ENCODE data around the gene MBD6. TPM values are rescaled to one million over a fixed set of nuclear protein-coding genes. Genes with fewer than 3 reads are reported as not detected.
A peak's percentile ranks its signal among the peaks of the same experiment; 100 is the strongest.

MBD6 gene
- total RNA-seq, 4 donors from 2014 or later: 5.5 to 20.3 (median 12.9) TPM

DNA sequence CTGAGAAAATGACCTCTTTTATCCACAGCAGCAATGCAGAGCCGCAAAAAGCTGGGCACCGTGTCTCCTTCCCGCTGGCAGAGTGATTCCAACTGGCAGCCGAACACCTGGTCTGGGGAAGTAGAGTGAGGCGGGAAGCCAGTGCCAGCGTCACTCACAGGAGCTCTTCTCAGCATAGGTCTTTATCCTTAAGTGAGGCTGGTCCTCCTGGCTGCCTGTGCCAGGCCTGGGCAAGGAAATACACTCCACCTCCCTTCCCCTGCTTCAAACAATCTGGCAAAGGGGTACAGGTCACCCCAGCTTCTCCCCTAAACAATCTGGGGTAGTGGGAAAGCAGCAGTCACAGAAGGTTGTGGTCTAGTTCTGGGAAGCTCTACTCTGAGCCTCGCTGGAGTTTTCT lies 47.8 kb upstream of the MBD6 start:
- Histone ChIP-seq H3K4me3 (peak overlapping the region; percentile 38 to 74 (median 49)), H3K36me3 (no peaks in the 10 kb centered on the region), H3K27me3 (peaks cover 41 to 47% (median 45%) of the 10 kb centered on the region in 3 donors), H3K27ac (no peak overlapping the region), H3K4me1 (peaks cover 12% of the 10 kb centered on the region in 2 donors), H3K9me3 (no peaks in the 10 kb centered on the region)
- intact Hi-C loops (cut with DNase I; ENCODE audit: low total_unique reads) (no loop called here), in situ Hi-C loops (cut with MboI; ENCODE audit: low sequenced_read_pairs in 4 of 4) (no loop called here)
- no peak for ATAC-seq
- TF ChIP-seq, protein P1, sequence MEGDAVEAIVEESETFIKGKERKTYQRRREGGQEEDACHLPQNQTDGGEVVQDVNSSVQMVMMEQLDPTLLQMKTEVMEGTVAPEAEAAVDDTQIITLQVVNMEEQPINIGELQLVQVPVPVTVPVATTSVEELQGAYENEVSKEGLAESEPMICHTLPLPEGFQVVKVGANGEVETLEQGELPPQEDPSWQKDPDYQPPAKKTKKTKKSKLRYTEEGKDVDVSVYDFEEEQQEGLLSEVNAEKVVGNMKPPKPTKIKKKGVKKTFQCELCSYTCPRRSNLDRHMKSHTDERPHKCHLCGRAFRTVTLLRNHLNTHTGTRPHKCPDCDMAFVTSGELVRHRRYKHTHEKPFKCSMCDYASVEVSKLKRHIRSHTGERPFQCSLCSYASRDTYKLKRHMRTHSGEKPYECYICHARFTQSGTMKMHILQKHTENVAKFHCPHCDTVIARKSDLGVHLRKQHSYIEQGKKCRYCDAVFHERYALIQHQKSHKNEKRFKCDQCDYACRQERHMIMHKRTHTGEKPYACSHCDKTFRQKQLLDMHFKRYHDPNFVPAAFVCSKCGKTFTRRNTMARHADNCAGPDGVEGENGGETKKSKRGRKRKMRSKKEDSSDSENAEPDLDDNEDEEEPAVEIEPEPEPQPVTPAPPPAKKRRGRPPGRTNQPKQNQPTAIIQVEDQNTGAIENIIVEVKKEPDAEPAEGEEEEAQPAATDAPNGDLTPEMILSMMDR (IDR thresholded peaks at IDR 0.05 in 4 of 5, conservative IDR thresholded peaks at IDR 0.05 in 1 of 5): no peak
- no peak for TF ChIP-seq POLR2A (IDR thresholded peaks at IDR 0.05)
- no peak for DNase-seq

DNA sequence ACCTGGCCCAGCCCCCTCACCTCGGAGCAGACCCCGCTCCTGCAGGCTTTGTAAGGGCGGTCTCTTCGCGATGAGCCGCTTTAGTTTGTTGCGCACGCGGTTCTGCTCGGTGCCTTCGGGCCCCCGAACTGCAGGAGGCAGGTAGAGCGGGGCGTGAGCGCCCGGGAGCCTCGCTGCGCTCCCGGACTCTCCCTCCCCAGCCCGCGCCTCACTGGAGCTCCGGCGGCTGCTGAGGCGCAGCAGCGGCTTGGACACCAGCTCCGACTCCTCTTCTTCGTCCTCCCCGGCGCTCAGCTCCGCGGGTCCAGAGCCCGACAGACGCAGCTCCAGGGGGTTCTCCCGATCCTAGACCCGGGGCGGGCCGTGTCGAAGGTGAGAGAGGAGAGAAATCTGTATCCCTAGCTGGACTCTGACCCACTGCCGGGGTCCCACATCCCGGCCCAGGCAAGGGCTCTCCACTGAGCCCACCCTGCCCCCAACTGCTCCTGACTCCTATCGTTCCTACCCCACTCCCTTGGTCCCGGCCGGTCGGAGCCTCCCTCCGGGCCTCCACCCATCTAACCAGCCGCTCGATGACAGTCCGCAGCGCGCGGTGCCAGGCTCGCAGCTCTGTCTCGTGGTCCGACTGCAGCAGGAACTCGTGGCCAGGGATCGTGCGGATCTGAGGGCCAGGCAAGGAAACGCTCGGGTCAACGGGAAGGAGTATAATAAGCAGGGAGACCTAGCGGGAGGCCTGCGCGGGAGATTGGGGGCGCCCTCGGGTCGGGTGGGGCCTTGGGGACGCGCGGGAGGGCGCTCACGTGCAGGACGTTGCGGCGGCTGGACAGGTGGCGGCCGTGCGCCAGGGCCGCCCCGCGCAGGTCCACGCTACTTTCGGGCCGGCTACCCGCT lies 47.1 kb upstream of the MBD6 start:
- in situ Hi-C loops (cut with MboI; ENCODE audit: low sequenced_read_pairs in 4 of 4): no loop called here
- intact Hi-C loops (cut with DNase I; ENCODE audit: low total_unique reads): no loop called here
- Histone ChIP-seq H3K9me3 (no peaks in the 10 kb centered on the region), H3K4me3 (peak overlapping the region; percentile 38 to 74 (median 49)), H3K36me3 (no peaks in the 10 kb centered on the region), H3K27me3 (peaks cover 41 to 47% (median 45%) of the 10 kb centered on the region in 3 donors), H3K27ac (no peak overlapping the region), H3K4me1 (peaks cover 12% of the 10 kb centered on the region in 2 donors)
- ATAC-seq (peak; percentile 53 to 72), DNase-seq (no peak)
- TF ChIP-seq, protein P1 (IDR thresholded peaks at IDR 0.05 in 4 of 5, conservative IDR thresholded peaks at IDR 0.05 in 1 of 5): no peak
- no peak for TF ChIP-seq POLR2A (IDR thresholded peaks at IDR 0.05)

DNA sequence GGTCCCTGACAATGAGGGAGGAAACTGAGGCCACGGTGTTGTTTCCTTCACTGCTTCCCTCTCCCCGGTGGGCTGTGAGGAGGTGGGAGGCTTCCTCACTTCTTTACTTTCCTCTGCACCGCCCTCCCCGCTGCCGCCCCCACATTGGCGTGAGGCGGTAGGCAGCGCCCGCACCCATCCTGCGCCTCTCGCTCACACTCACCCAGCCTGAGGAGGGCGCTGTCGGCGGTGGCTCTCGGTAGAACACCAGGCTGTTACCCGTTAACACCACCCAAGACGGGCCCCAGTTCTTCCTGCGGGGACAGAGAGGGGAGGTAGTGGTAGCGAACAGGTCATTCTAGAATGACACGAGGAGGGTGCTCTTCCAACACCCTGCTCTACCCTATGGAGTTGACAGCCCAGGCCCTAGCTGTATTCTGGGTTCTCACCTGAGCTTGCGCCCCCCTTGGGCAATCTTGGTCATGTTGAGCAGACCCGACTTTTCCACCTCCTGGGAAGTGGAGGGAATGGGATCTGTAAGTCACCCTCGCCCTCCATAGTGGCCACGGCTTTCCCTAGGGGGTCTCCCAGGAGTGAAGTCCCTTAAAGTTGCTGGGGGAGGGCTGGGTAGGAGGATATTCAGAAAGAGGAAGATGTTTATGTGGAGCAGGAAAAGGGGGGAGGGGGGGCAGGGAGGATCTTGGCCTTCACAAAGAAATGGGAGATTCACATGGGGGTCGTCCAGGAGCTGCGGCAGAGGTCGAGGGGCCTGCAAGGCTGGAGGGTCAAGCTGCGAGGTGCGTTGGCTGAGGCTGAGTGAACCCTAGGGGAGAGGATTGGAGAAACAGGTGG lies 46.2 kb upstream of the MBD6 start:
- H3K27me3 ChIP-seq: peaks cover 41 to 43% (median 41%) of the 10 kb centered on the region in 3 donors

DNA sequence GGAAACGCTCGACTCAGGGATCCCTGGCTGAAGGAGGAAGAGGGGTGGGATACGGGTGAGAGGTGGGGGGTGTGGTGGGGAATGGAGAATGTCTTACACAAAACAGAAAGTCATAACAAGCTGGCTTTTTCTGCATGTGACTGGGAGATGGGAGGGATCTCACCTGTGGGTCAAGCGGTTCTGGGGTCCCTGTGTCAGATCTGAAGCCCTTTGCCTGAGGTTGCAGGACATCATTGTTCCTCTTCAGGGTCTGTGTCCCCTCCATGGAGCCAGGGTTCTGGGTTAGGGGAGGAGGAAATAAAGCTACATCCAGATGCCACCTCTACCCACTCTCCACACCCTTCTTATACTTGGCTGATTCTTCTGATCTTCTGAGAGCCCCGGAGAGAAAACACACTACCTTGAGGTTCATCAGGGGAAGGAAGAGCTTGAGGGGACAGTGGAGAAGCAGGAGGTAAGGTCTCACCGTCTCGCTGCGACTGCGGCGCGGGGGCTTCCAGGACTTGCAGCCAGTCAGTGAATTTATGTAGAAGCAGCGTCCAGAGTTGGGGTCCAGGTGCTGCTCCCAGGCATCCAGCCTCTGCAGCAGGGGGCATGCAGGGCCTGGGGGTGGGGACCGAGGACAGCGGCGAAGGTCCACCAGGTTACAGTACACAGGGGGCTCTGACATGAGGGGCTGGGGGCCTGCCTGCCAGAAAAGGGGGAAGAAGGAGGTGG lies 45.5 kb upstream of the MBD6 start:
- peaks cover 39 to 41% (median 40%) of the 10 kb centered on the region in 3 donors for H3K27me3 ChIP-seq
- in situ Hi-C loops (cut with MboI; ENCODE audit: low sequenced_read_pairs in 4 of 4) (no loop called here), intact Hi-C loops (cut with DNase I; ENCODE audit: low total_unique reads) (no loop called here)
- H3K9me3 ChIP-seq: no peaks in the 10 kb centered on the region
- H3K4me3 ChIP-seq: peak overlapping the region in 1 of 4 donors; percentile 47
- no peaks in the 10 kb centered on the region for H3K36me3 ChIP-seq
- H3K4me1 ChIP-seq: peaks cover 12% of the 10 kb centered on the region in 2 donors
- TF ChIP-seq, protein P1 (IDR thresholded peaks at IDR 0.05 in 4 of 5, conservative IDR thresholded peaks at IDR 0.05 in 1 of 5): no peak
- no peak for TF ChIP-seq POLR2A (IDR thresholded peaks at IDR 0.05)
- H3K27ac ChIP-seq: peak overlapping the region in 1 of 4 donors; percentile 7
- ATAC-seq (no peak), DNase-seq (no peak)

More for the DNA sequence above, 46.2 kb upstream of the MBD6 start:
- intact Hi-C loops (cut with DNase I; ENCODE audit: low total_unique reads): no loop called here
- TF ChIP-seq, protein P1 (IDR thresholded peaks at IDR 0.05 in 4 of 5, conservative IDR thresholded peaks at IDR 0.05 in 1 of 5): peak in 1 of 5 experiments; percentile 11
- TF ChIP-seq POLR2A (IDR thresholded peaks at IDR 0.05): no peak
- DNase-seq (no peak), ATAC-seq (no peak)
- Histone ChIP-seq H3K36me3 (no peaks in the 10 kb centered on the region), H3K27ac (peak overlapping the region in 1 of 4 donors; percentile 2), H3K4me3 (peak overlapping the region; percentile 38 to 74 (median 49)), H3K4me1 (peaks cover 12% of the 10 kb centered on the region in 2 donors), H3K9me3 (no peaks in the 10 kb centered on the region)
- in situ Hi-C loops (cut with MboI; ENCODE audit: low sequenced_read_pairs in 4 of 4): no loop called here
